ENCODE results near the gene HMGN4. TPM values are rescaled to one million over a fixed set of nuclear protein-coding genes. Genes with fewer than 3 reads are reported as not detected.

Gene HMGN4
- polyA plus RNA-seq, 1 of the 3 experiments (the other 2 are of a cell fraction) = 76.3 TPM

- TF ChIP-seq TCF12 (IDR thresholded peaks at IDR 0.05) = no peak
- no peak for TF ChIP-seq FOSL2 (IDR thresholded peaks at IDR 0.05; ENCODE audit: borderline replicate concordance, low read depth)
- no peak for TF ChIP-seq SMC3 (IDR thresholded peaks at IDR 0.05; ENCODE audit: low read depth, low read length)
- TF ChIP-seq RAD21 (IDR thresholded peaks at IDR 0.05; ENCODE audit: low read length) = peak; percentile 20; the same call in 1 of the 2 replicates
- no peaks in the 10 kb centered on the region for H3K9me2 ChIP-seq
- H3K4me3 ChIP-seq (ENCODE audit: low read depth in 2 of 2, low read length in 1 of 2) = no peak overlapping the region
- no peak overlapping the region for H3K27ac ChIP-seq (ENCODE audit: low read depth in 2 of 2, low read length in 1 of 2)
- POLR2A ChIA-PET = no interaction called here
- no peaks in the 10 kb centered on the region for H3K9me3 ChIP-seq
- CTCF ChIA-PET = interaction anchor here (2.7 to 7.9 kb wide), 3 partner anchors 16 to 534 kb away, joined by 10 to 183 read pairs (median 59); no protein-coding TSS in a partner anchor
- peaks cover 8% of the 10 kb centered on the region; the same call in 1 of the 2 replicates for H3K27me3 ChIP-seq (ENCODE audit: insufficient read depth)
- no peak overlapping the region for H2AFZ ChIP-seq (ENCODE audit: low read depth)
- peaks cover 22% of the 10 kb centered on the region for H3F3A ChIP-seq (replicated peaks; ENCODE audit: insufficient read depth)
- H3K79me2 ChIP-seq (ENCODE audit: insufficient read depth) = peaks cover 8% of the 10 kb centered on the region
- H3K4me1 ChIP-seq (ENCODE audit: control insufficient read depth in 1 of 2, insufficient read depth in 2 of 2, low read depth in 1 of 2, low read length in 1 of 2) = peaks cover 5 to 9% of the 10 kb centered on the region in 2 experiments; a peak in 3 of 4 replicates
- H3K36me3 ChIP-seq (replicated peaks in 1 of 2; ENCODE audit: control insufficient read depth in 1 of 2, insufficient read depth in 2 of 2, low read length in 1 of 2) = no peaks in the 10 kb centered on the region
- peak; percentile 29 for DNase-seq
- H4K20me1 ChIP-seq (ENCODE audit: insufficient read depth) = no peaks in the 10 kb centered on the region
- H3K4me2 ChIP-seq = no peak overlapping the region
- WGBS (ENCODE audit: low lambda C conversion rate) = 4% methylated on average over 4 of the region's 4 CpGs
- H3K9ac ChIP-seq = no peak overlapping the region
Observed at GRCh38 chr6:26592649-26593048, 54.5 kb downstream of the HMGN4 start.

- Histone ChIP-seq H3K4me2 (no peak overlapping the region), H3K4me1 (ENCODE audit: control insufficient read depth in 1 of 2, insufficient read depth in 2 of 2, low read depth in 1 of 2, low read length in 1 of 2) (peaks cover 5 to 15% of the 10 kb centered on the region in 2 experiments; a peak in 3 of 4 replicates), H3K36me3 (replicated peaks in 1 of 2; ENCODE audit: control insufficient read depth in 1 of 2, insufficient read depth in 2 of 2, low read length in 1 of 2) (peaks cover 5 to 6% of the 10 kb centered on the region in 2 experiments), H3K4me3 (ENCODE audit: low read depth in 2 of 2, low read length in 1 of 2) (no peak overlapping the region), H3K79me2 (ENCODE audit: insufficient read depth) (peaks cover 17% of the 10 kb centered on the region), H2AFZ (ENCODE audit: low read depth) (0 out of 2 replicates have a peak overlapping the region, but pooled peaks have one; percentile 25), H3F3A (replicated peaks; ENCODE audit: insufficient read depth) (peaks cover 22% of the 10 kb centered on the region), H3K27ac (ENCODE audit: low read depth in 2 of 2, low read length in 1 of 2) (no peak overlapping the region), H3K9ac (no peak overlapping the region), H3K9me3 (no peaks in the 10 kb centered on the region), H3K9me2 (no peaks in the 10 kb centered on the region), H3K27me3 (ENCODE audit: insufficient read depth) (peaks cover 8% of the 10 kb centered on the region; the same call in 1 of the 2 replicates), H4K20me1 (ENCODE audit: insufficient read depth) (no peaks in the 10 kb centered on the region)
- ChIA-PET POLR2A (interaction anchor here (0.6 kb wide), 1 partner anchor 50 kb away, joined by 3 read pairs; no protein-coding TSS in a partner anchor), CTCF (interaction anchor here (2.7 to 7.9 kb wide), 4 partner anchors 16 to 534 kb away, joined by 10 to 183 read pairs (median 42); no protein-coding TSS in a partner anchor)
- no peak for DNase-seq
- WGBS (ENCODE audit: low lambda C conversion rate) = 60% methylated on average over 20 of the region's 20 CpGs
- TF ChIP-seq FOXM1 (IDR thresholded peaks at IDR 0.05; ENCODE audit: low read depth) (no peak), USF1 (IDR thresholded peaks at IDR 0.05; ENCODE audit: borderline replicate concordance, low read depth) (no peak), TCF12 (IDR thresholded peaks at IDR 0.05) (no peak), YY1 (IDR thresholded peaks at IDR 0.05; ENCODE audit: low read depth) (no peak), PBX3 (IDR thresholded peaks at IDR 0.05) (no peak), MXI1 (IDR thresholded peaks at IDR 0.05; ENCODE audit: low read depth, low read length) (no peak), SMC3 (IDR thresholded peaks at IDR 0.05; ENCODE audit: low read depth, low read length) (no peak), TAF1 (IDR thresholded peaks at IDR 0.05; ENCODE audit: borderline replicate concordance, low read depth, low read length) (no peak), ELF1 (IDR thresholded peaks at IDR 0.05) (no peak), JUND (IDR thresholded peaks at IDR 0.05) (no peak), CHD2 (IDR thresholded peaks at IDR 0.05; ENCODE audit: low read length, partially characterized antibody) (no peak)
- TF ChIP-seq, protein P1, sequence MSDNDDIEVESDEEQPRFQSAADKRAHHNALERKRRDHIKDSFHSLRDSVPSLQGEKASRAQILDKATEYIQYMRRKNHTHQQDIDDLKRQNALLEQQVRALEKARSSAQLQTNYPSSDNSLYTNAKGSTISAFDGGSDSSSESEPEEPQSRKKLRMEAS (IDR thresholded peaks at IDR 0.05; ENCODE audit: low read depth) = no peak
- TF ChIP-seq, protein P2, sequence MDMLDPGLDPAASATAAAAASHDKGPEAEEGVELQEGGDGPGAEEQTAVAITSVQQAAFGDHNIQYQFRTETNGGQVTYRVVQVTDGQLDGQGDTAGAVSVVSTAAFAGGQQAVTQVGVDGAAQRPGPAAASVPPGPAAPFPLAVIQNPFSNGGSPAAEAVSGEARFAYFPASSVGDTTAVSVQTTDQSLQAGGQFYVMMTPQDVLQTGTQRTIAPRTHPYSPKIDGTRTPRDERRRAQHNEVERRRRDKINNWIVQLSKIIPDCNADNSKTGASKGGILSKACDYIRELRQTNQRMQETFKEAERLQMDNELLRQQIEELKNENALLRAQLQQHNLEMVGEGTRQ (IDR thresholded peaks at IDR 0.05; ENCODE audit: borderline replicate concordance, low read depth, low read length) = no peak
Observed at GRCh38 chr6:26593278-26594130, 55.3 kb downstream of the HMGN4 start.

Data from SK-N-SH (cell line).